HG03066 (cell line): Measurements from ENCODE around the gene PTPRE.

ENCODE experiments used
- ATAC-seq: cut with Tn5 transposase; IDR thresholded peaks from one replicate; pipeline ENCODE4 v1.9.1; 2021; ENCODE audit warnings: low read depth; ENCODE audit not compliant: unreplicated experiment

Gene PTPRE

GRCh38 chr10:127995939-127996338 lies 89.0 kb downstream of the PTPRE start:
- no peak for ATAC-seq

- ATAC-seq: no peak
Measured at GRCh38 chr10:127996586-127996985, 89.7 kb downstream of the PTPRE start.

- ATAC-seq: no peak
Measured at GRCh38 chr10:127997271-127997670, 90.4 kb downstream of the PTPRE start.

GRCh38 chr10:127997937-127998336 lies 91.0 kb downstream of the PTPRE start:
- no peak for ATAC-seq

DNA sequence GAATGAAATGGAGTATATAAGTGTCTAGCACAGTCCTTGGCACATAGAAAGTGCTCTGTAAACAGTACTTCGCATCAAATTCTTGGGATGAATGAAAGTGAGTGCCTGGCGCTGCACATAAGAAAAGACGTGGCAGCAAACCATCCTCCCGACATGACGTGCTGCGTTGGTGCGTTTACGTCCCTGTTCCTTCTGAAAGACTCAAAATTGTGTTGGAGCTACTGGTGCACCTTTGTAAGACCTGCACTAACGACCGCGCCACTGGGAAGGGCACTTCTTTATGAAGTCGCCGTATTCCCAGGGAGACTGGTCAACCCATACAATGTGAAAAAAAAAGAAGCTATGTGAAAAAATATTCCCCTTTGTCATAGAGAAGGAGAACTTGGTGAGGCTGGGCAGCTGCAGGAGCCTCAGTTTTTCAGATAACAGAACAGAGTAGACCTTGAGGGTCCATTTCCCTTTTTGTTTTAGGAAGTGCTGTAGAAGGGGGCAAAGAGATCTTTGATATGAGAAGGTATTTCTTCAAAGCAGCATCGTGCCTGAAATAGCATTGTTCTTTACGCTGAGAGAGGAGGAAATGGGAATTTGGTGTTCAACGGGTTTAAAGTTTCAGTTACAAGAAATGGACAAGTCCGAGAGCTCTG lies 91.7 kb downstream of the PTPRE start:
- ATAC-seq: no peak

- no peak for ATAC-seq
Measured at GRCh38 chr10:127999297-128000129, 92.6 kb downstream of the PTPRE start.

DNA sequence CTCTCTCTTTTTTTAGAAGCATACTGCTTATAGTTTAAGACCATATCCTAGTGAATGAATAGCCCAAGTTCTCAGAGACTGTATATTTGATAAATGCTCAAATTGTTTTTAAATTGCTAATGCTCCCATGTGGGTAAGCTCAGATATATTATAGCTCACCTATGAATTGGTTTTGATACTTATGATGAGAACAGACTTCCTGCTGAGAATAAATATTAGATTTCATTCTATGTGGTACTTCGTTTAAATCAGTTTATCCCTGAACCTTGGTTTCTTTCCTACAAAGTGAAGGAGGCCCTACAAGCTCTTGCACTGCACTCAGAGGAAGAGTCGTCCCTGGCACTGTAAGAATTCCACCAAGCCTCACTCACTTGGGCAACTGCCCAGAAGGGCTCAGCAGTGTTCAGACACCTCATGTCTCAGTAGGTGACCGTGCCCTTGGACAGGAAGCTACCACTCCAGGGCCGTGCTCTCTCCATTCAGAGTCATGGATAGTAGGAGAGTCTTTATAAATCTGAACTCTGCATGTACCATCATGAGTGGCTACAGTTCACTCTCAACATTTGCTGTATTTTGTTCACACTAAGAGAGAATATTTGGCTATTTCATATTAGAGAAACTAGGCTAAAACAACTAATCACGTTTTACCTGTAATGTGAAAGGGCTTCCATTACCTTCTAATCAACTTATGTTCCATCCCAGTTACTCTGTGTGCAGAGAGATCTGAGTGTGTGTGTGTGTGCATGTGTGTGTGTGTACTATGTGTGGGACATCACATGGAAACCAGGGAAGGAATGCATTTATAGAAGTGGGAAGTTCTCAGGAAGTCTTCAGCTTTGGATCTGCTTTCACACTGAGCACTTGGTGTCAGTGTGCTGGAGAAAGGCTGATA lies 93.8 kb downstream of the PTPRE start:
- ATAC-seq: no peak

GRCh38 chr10:128001363-128001745 lies 94.5 kb downstream of the PTPRE start:
- ATAC-seq: no peak

DNA sequence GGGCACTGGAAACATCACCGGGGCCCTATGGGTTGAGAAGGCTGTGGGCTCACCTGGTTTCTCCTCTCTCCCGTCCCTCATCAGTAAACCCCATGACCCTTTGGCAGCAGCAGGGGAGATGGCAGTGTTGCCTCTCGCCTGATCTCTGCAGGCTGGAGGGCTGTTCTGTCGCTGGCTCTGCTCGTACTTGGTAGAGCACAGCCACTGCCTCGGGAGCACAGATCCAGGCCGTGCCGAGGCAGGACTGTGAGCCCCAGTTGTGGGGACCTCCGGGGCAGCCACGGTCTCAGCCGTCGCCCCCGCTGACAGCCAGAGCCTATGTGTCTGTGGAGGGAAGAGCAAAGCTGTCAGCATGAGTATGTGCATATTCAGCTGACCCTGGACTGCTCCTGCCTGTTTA lies 94.9 kb downstream of the PTPRE start:
- no peak for ATAC-seq

DNA sequence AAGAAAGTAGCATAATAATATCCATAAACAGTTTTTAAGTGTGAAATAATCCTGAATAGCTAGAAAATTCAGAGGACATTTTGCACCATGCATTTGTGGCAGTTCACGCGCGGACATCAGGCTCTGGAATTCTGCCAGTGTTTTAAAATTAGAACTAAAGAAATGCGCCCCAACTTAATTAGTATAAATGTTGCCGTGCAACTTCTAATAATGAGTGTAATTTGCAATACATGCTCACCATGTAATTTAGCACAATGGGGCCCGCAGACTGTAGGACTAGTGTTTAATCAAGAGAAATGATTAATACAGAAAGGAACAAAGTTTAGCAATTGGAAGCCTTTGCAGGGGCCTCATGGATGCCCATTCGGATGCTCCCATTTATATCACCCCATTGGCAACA lies 96.6 kb downstream of the PTPRE start:
- ATAC-seq: no peak

DNA sequence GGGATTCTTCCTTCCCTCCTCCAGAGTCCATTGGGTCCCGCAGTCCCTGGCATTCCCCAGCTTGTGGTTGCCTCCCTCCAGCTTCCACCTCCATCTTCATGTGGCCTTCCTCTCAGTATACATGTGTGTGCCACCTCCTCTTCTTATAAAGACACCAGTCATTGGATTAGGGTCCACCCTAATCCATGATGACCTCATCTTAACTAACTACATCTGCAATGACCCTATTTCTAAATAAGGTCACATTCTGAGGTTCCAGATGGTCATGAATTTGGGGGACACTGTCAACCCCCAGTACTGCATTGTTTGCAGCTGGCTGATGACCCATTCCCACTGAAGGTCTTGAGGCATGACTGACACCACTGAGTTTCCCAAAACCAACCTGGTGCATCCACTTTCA lies 99.0 kb downstream of the PTPRE start:
- ATAC-seq: no peak

DNA sequence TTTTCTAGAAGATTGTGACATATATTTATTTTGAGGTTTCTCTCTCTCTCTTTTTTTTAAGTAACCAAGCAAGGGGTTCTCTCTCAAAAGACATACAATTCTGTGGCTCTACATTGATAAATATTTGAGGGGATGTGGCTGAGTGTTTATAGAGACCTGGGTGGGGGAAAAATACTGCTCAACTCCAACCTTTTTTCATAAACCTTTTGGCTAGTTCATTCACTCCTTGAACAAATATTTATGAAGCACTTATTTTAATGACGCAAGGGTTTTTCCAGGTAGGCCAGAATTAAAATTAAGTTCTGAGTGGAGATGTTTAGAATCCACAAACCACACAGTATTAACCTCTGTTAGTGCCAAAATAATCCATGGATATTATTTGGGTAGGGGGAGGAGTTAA lies 100.2 kb downstream of the PTPRE start:
- ATAC-seq: no peak

DNA sequence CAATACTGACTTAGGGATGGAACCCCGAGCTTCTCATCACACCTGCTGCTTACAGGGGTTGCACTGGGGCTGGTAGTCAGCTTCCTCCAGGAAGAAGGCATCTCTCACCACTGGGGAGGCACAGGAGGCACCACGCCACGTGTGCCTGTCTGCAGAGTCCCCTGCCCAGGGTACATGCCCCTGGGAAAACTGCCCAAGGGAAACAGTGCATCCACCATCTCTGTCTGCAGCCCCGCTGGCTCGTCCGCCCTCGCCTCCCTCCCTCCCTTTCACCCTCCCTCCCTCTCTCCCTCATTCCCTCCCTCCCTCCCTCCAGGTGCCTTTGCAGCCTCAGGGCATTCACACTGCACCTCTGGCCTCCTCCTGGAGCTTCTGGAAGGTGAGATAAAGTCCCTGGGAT lies 101.1 kb downstream of the PTPRE start:
- no peak for ATAC-seq

DNA sequence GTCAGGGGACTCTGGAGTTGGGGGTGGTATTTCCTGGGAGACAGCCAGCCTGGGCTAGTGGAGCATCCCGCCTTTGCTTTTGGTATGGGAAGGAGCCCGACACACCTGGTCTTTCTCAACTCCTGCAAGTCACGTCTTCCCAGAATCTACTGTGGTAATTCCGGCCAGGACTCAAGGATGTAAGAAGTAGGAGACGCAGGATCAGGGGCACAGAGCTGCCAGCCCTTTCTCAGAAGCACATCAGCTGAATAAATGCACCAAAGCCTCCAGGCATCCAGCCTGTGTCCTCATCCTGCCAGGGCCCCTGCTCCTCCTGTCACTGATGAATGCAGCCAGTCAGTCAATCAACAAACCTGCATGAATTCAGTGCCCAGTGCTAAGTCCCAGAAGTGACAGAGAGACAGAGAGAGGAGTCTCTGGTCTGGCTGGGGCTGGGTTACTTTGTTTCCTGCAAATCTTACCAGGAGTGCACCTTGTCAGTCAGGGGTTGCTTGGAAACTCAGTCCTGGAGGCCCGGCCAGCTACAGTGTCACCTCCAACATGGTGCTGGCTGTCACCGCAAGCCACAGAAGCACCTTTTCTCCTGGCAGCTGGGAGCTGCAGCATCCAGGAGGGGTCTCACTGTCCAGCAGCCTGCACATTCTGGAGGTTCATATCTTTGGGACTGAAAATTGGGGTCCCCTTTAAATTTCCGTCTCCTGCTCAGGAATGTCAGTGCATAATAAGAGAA lies 101.8 kb downstream of the PTPRE start:
- no peak for ATAC-seq

DNA sequence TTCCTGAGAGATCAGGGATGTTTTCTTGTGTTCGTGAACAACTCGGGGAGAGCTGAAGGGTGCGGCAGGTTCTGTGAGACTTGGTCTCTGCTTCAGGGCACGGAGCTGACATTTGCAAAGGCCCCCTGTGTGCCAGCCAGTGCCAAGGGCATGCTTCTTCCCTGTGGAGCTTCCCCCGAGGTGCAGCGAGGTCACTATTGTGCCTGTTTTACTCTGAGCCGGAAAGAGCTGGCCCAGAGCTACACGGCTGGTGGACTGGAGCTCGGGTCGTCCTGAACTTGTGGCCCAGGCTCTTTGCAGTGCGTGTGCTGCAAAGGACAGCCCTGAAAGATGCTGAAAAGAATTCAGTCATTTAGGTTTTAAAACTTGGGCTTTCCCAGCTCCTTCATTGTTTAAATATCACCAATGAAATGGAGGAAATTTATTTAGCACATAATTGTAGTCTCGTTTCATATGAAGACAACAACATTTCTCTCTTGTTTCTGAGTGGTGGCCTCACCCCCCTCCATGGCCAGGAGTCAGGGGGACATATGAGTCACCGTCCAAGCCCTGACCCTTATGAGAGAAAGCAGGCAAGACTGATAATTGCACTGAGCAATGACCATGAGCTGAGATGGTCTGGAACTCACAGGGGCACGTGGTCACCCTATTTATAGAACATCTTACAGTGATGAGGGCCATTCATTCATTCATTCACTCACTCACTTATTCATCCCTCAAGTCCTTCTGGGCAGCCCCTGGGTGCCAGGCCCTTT lies 102.6 kb downstream of the PTPRE start:
- ATAC-seq: no peak

- peak; percentile 91 for ATAC-seq
Measured at GRCh38 chr10:128011059-128011979, 104.4 kb downstream of the PTPRE start.

DNA sequence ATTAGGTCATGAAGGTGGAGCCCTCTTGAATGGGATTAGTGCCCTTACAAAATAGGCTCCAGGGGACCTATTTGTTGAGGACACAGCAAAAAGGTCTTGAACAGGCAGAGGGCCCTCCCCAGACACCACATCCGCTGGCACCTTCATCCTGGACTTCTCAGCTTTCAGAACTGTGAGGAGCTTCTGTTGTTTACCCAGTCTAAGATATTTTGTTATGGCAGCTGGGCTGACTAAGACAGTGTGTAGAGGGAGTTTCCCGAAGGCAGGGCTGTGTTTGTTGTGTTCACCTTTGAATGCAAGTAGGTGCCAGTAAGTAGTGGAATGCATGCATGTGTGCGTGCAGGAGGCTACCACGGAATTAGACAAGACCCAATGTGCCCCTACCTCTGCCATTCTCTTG lies 106.7 kb downstream of the PTPRE start:
- ATAC-seq: no peak

DNA sequence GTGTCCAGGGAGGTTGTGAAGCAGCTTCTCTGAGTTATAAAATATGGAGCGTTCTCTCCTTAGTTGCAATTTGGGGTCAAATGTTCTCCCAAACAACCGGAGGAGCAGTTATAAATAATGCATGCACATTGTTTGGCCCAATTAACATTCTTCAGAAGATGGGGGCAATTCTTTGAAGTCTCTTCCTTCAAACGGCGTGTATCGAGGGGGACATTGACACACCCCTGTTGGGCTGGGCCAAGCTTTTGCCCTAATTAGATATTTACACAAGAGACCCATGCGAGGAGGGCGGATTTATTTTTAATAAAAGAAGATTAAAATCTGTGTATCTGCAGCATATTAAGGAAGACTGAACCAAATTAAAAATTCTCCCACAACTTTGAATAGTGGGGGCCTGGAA lies 107.3 kb downstream of the PTPRE start:
- ATAC-seq: no peak
